ENCODE measurements around the gene CDH13. TPM values are rescaled to one million over a fixed set of nuclear protein-coding genes. Genes with fewer than 3 reads are reported as not detected.

CDH13 gene
- total and polyA plus RNA-seq, 2 donors (not counting 1 experiment from before 2014, with no cell fraction given), result 27.6 to 96.7 TPM

DNA sequence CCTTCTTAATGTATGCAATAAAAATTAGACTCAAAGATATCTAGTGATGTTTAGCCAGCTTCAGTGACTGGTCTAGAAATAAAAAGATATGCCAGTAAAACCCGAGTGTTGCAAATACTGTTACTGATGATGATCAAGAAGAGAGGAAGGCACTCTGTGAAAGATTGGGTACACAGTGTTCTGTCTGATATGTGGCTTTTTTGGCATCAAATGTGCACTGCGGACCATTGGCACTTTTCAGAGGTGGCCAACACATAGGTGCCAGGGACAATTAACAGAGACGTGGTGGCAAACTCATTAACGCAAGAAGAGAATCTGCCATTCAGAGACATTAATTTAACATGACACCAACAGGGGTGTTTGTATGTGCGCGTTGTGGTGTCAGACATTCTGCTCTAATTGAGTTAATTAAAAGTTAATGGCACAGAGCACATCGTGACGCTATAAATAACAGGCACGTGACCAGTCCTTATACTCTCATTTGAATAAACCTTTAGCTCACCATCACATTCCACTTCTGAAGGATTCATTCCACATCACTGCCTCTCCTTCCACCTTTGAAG, 631.7 kb downstream of the CDH13 start:
- no peak overlapping the region for H3K27ac ChIP-seq (ENCODE audit: insufficient read depth, low read length)
- no peak for DNase-seq (ENCODE audit: low read depth in 2 of 2)

DNA sequence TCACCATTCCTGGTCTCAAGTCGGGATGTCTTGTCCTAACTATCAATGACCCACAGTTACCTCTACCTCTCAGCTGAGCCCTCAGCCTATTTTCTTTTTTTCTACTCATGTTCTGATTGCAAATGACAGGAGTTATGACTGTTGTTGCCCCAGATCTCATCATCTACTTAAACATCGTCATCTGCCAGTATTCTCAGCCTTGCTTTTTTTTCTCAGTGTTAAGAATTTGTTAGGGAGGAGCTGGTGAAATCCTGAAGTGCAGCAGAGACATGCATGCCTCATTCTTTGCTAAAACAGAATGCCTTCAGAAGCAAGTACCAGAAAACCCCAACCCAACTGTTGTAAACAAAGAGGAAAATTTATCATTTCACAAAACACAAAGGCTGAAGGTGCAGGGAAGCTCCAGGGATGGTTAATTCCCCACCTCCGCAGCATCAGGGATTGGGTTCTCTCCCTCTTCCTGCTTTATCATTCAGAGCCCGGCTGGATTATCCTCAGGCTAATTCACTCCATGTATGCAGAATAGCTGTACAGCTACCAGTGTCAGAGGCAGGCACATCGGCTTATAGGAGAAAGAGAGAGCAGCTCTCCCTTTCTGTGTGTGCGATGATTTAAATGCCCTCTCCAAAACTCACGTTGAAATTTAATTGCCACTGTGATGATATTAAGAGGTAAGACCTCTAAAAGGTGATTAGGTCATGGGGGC, 640.2 kb downstream of the CDH13 start:
- no peak for TF ChIP-seq EZH2 (IDR thresholded peaks at IDR 0.05; ENCODE audit: low read length, missing control alignments)
- TF ChIP-seq, protein P1, sequence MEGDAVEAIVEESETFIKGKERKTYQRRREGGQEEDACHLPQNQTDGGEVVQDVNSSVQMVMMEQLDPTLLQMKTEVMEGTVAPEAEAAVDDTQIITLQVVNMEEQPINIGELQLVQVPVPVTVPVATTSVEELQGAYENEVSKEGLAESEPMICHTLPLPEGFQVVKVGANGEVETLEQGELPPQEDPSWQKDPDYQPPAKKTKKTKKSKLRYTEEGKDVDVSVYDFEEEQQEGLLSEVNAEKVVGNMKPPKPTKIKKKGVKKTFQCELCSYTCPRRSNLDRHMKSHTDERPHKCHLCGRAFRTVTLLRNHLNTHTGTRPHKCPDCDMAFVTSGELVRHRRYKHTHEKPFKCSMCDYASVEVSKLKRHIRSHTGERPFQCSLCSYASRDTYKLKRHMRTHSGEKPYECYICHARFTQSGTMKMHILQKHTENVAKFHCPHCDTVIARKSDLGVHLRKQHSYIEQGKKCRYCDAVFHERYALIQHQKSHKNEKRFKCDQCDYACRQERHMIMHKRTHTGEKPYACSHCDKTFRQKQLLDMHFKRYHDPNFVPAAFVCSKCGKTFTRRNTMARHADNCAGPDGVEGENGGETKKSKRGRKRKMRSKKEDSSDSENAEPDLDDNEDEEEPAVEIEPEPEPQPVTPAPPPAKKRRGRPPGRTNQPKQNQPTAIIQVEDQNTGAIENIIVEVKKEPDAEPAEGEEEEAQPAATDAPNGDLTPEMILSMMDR (conservative IDR thresholded peaks at IDR 0.05 in 1 of 2, IDR thresholded peaks at IDR 0.05 in 1 of 2; ENCODE audit: low read depth in 1 of 2, low read length in 2 of 2), result no peak
- H3K27ac ChIP-seq (ENCODE audit: insufficient read depth, low read length), result no peak overlapping the region
- H3K27me3 ChIP-seq (ENCODE audit: control insufficient read depth, insufficient read depth, low read length), result no peaks in the 10 kb centered on the region
- no peak overlapping the region for H2AFZ ChIP-seq (ENCODE audit: low read length)
- H3K4me1 ChIP-seq (ENCODE audit: control insufficient read depth, extremely low read depth, insufficient read depth, low read length), result no peaks in the 10 kb centered on the region
- H3K36me3 ChIP-seq (ENCODE audit: control insufficient read depth, insufficient read depth, low read length), result no peaks in the 10 kb centered on the region
- H4K20me1 ChIP-seq (ENCODE audit: control insufficient read depth, extremely low read depth, insufficient read depth, low read length), result no peaks in the 10 kb centered on the region
- no peak overlapping the region for H3K4me3 ChIP-seq (replicated peaks in 1 of 4; ENCODE audit: control extremely low read depth in 1 of 4, insufficient read depth in 1 of 4, low read depth in 3 of 4, low read length in 4 of 4)
- H3K9me3 ChIP-seq (ENCODE audit: control insufficient read depth, insufficient read depth, low read depth, low read length), result no peaks in the 10 kb centered on the region
- DNase-seq (ENCODE audit: low read depth in 2 of 2), result no peak
- H3K79me2 ChIP-seq (ENCODE audit: control insufficient read depth, insufficient read depth, low read length), result no peaks in the 10 kb centered on the region
- no peak overlapping the region for H3K4me2 ChIP-seq (ENCODE audit: extremely low read depth, insufficient read depth, low read length)
- no peak overlapping the region for H3K9ac ChIP-seq (ENCODE audit: insufficient read depth, low read length)

More for the DNA sequence above, 631.7 kb downstream of the CDH13 start:
- no peak overlapping the region for H3K9ac ChIP-seq (ENCODE audit: insufficient read depth, low read length)
- H3K36me3 ChIP-seq (ENCODE audit: control insufficient read depth, insufficient read depth, low read length), result no peaks in the 10 kb centered on the region
- H4K20me1 ChIP-seq (ENCODE audit: control insufficient read depth, extremely low read depth, insufficient read depth, low read length), result no peaks in the 10 kb centered on the region
- H3K4me3 ChIP-seq (replicated peaks in 1 of 4; ENCODE audit: control extremely low read depth in 1 of 4, insufficient read depth in 1 of 4, low read depth in 3 of 4, low read length in 4 of 4), result no peak overlapping the region
- TF ChIP-seq, protein P1 (conservative IDR thresholded peaks at IDR 0.05 in 1 of 2, IDR thresholded peaks at IDR 0.05 in 1 of 2; ENCODE audit: low read depth in 1 of 2, low read length in 2 of 2), result no peak
- no peak for TF ChIP-seq EZH2 (IDR thresholded peaks at IDR 0.05; ENCODE audit: low read length, missing control alignments)
- H3K27me3 ChIP-seq (ENCODE audit: control insufficient read depth, insufficient read depth, low read length), result no peaks in the 10 kb centered on the region
- no peaks in the 10 kb centered on the region for H3K4me1 ChIP-seq (ENCODE audit: control insufficient read depth, extremely low read depth, insufficient read depth, low read length)
- H2AFZ ChIP-seq (ENCODE audit: low read length), result no peak overlapping the region
- H3K79me2 ChIP-seq (ENCODE audit: control insufficient read depth, insufficient read depth, low read length), result no peaks in the 10 kb centered on the region
- no peak overlapping the region for H3K4me2 ChIP-seq (ENCODE audit: extremely low read depth, insufficient read depth, low read length)
- no peaks in the 10 kb centered on the region for H3K9me3 ChIP-seq (ENCODE audit: control insufficient read depth, insufficient read depth, low read depth, low read length)

DNA sequence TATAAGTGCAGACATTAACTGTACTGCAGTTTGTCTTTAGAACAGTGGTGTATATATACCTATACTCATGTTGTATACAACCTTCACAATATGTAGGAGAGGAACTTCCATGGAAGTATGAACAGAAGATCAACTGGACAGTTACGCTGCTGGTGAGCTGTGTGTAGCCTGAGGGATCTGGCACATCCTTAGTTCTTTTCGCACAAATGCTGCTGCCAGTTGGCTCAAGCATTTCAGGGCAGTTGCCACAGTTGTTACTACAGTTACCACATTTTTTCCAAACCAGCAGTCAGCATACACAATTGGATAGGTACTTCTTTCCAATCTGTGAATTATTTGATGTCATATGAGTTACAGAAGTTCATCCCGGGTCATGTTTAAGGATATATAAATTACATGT, 641.4 kb downstream of the CDH13 start:
- H3K9ac ChIP-seq (ENCODE audit: insufficient read depth, low read length), result no peak overlapping the region
- H3K27me3 ChIP-seq (ENCODE audit: control insufficient read depth, insufficient read depth, low read length), result no peaks in the 10 kb centered on the region
- TF ChIP-seq, protein P1 (conservative IDR thresholded peaks at IDR 0.05 in 1 of 2, IDR thresholded peaks at IDR 0.05 in 1 of 2; ENCODE audit: low read depth in 1 of 2, low read length in 2 of 2), result no peak
- no peak for TF ChIP-seq EZH2 (IDR thresholded peaks at IDR 0.05; ENCODE audit: low read length, missing control alignments)
- H3K27ac ChIP-seq (ENCODE audit: insufficient read depth, low read length), result no peak overlapping the region
- no peaks in the 10 kb centered on the region for H3K9me3 ChIP-seq (ENCODE audit: control insufficient read depth, insufficient read depth, low read depth, low read length)
- H3K4me1 ChIP-seq (ENCODE audit: control insufficient read depth, extremely low read depth, insufficient read depth, low read length), result no peaks in the 10 kb centered on the region
- DNase-seq (ENCODE audit: low read depth in 2 of 2), result no peak
- H4K20me1 ChIP-seq (ENCODE audit: control insufficient read depth, extremely low read depth, insufficient read depth, low read length), result no peaks in the 10 kb centered on the region
- no peak overlapping the region for H3K4me2 ChIP-seq (ENCODE audit: extremely low read depth, insufficient read depth, low read length)
- no peak overlapping the region for H3K4me3 ChIP-seq (replicated peaks in 1 of 4; ENCODE audit: control extremely low read depth in 1 of 4, insufficient read depth in 1 of 4, low read depth in 3 of 4, low read length in 4 of 4)
- no peaks in the 10 kb centered on the region for H3K79me2 ChIP-seq (ENCODE audit: control insufficient read depth, insufficient read depth, low read length)
- no peaks in the 10 kb centered on the region for H3K36me3 ChIP-seq (ENCODE audit: control insufficient read depth, insufficient read depth, low read length)
- no peak overlapping the region for H2AFZ ChIP-seq (ENCODE audit: low read length)

Data from fibroblast of lung (primary cell).